Dermis microvascular lymphatic vessel endothelial cell (primary cell): ENCODE data around the gene UBE2K. TPM values are rescaled to one million over a fixed set of nuclear protein-coding genes. Genes with fewer than 3 reads are reported as not detected.
"Not testable (repeated sequence)": the region's sequence is repeated elsewhere in the genome, so short reads cannot be mapped to it uniquely, and the experiment has no call there.

Experiments used
- DNase-seq, 2 donors: peaks; one replicate each; pipeline versions ENCODE4 v3.0.0 to v3.0.0-alpha.2; 2010; ENCODE audit warnings: low read depth in 2 of 2
- total RNA-seq: library from RNA; depleted of rRNA; stranded (reverse); fragments of >200 nt; gene quantifications from 2 replicates; pipeline ENCODE4 v1.2.1, GENCODE V29; 2014

The UBE2K gene
- total RNA-seq, 1 donor from 2014 or later = 13.7 TPM

GRCh38 chr4:39721788-39722187, 23.9 kb downstream of the UBE2K start:
- no peak for DNase-seq

GRCh38 chr4:39729557-39729956, 31.6 kb downstream of the UBE2K start:
- DNase-seq = no peak

- DNase-seq = peak; percentile 28 to 48
Measured at GRCh38 chr4:39730072-39730471, 32.1 kb downstream of the UBE2K start.

- DNase-seq = no peak
Measured at GRCh38 chr4:39731908-39732307, 34.0 kb downstream of the UBE2K start.

- peak in 1 of 2 donors; percentile 7 for DNase-seq
Measured at GRCh38 chr4:39732728-39733127, 34.8 kb downstream of the UBE2K start.

GRCh38 chr4:39739591-39739990, 41.7 kb downstream of the UBE2K start:
- DNase-seq = not testable (repeated sequence)

GRCh38 chr4:39741401-39741800, 43.5 kb downstream of the UBE2K start:
- no peak for DNase-seq

GRCh38 chr4:39745920-39746319, 48.0 kb downstream of the UBE2K start:
- no peak for DNase-seq

- DNase-seq = peak in 1 of 2 donors; percentile 69
Measured at GRCh38 chr4:39750216-39750615, 52.3 kb downstream of the UBE2K start.

- DNase-seq = no peak
Measured at GRCh38 chr4:39754309-39754708, 56.4 kb downstream of the UBE2K start.

- no peak for DNase-seq
Measured at GRCh38 chr4:39756159-39756558, 58.2 kb downstream of the UBE2K start.

- DNase-seq = no peak
Measured at GRCh38 chr4:39758176-39758575, 60.2 kb downstream of the UBE2K start.

GRCh38 chr4:39759569-39759968, 61.6 kb downstream of the UBE2K start:
- DNase-seq = no peak

GRCh38 chr4:39761005-39761667, 63.2 kb downstream of the UBE2K start:
- no peak for DNase-seq

GRCh38 chr4:39763714-39764572, 66.0 kb downstream of the UBE2K start:
- no peak for DNase-seq

GRCh38 chr4:39770005-39770404, 72.1 kb downstream of the UBE2K start:
- no peak for DNase-seq

GRCh38 chr4:39770471-39770870, 72.5 kb downstream of the UBE2K start:
- no peak for DNase-seq

- no peak for DNase-seq
Measured at GRCh38 chr4:39770969-39771724, 73.2 kb downstream of the UBE2K start.

GRCh38 chr4:39781988-39782387, 84.1 kb downstream of the UBE2K start:
- DNase-seq = not testable (repeated sequence)

GRCh38 chr4:39785083-39785482, 87.1 kb downstream of the UBE2K start:
- no peak for DNase-seq

GRCh38 chr4:39786838-39787237, 88.9 kb downstream of the UBE2K start:
- no peak for DNase-seq

GRCh38 chr4:39792128-39792527, 94.2 kb downstream of the UBE2K start:
- DNase-seq = no peak
